ENCODE data around the gene MIAT.
"Not testable (repeated sequence)": the region's sequence is repeated elsewhere in the genome, so short reads cannot be mapped to it uniquely, and the experiment has no call there.

DNA sequence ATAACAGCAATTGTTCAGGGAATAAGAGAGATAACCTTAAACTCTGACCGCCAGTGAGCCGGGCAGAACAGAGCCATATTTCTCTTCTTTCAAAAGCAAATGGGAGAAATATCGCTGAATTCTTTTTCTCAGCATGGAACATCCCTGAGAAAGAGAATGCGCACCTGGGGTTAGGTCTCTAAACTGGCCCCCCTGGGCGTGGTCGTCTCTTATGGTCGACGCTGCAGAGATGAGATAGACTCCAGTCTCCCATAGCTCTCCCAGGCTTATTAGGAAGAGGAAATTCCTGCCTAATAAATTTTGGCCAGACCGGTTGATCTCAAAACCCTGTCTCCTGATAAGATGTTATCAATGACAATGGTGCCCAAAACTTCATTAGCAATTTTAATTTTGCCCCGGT, 43.6 kb upstream of the MIAT start:
- TF ChIP-seq, protein P1, sequence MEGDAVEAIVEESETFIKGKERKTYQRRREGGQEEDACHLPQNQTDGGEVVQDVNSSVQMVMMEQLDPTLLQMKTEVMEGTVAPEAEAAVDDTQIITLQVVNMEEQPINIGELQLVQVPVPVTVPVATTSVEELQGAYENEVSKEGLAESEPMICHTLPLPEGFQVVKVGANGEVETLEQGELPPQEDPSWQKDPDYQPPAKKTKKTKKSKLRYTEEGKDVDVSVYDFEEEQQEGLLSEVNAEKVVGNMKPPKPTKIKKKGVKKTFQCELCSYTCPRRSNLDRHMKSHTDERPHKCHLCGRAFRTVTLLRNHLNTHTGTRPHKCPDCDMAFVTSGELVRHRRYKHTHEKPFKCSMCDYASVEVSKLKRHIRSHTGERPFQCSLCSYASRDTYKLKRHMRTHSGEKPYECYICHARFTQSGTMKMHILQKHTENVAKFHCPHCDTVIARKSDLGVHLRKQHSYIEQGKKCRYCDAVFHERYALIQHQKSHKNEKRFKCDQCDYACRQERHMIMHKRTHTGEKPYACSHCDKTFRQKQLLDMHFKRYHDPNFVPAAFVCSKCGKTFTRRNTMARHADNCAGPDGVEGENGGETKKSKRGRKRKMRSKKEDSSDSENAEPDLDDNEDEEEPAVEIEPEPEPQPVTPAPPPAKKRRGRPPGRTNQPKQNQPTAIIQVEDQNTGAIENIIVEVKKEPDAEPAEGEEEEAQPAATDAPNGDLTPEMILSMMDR (IDR thresholded peaks at IDR 0.05): not testable (repeated sequence)
- not testable (repeated sequence) for TF ChIP-seq POLR2A (IDR thresholded peaks at IDR 0.05)

Data from heart left ventricle (tissue), 13 donors.